ENCODE measurements around the gene GINS2. TPM values are rescaled to one million over a fixed set of nuclear protein-coding genes. Genes with fewer than 3 reads are reported as not detected.

Gene GINS2
- total and polyA plus RNA-seq, 2 donors (not counting 3 experiments of a cell fraction or from before 2014, with no cell fraction given): 10.4 to 24.1 TPM

DNA sequence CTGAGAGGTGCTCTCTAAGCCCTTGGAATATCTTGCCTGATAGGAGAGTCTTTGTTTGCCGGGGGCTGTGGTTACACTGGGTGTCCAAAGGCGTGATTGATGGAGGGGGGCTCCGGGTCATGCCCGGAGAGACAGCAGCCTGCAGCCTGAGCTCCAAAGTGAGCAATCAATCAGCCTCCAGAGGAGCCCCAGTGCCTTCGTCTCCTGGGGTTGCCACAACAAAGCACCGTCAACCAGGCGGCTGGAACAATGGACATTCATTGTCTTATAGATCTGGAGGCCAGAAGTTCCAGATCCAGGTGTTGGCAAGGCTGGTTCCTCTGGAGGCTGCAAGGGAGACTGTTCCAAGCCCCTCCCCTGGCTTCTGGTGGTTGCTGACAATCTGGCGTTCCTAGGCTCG, 24.0 kb upstream of the GINS2 start:
- CTCF ChIA-PET: no interaction called here
- POLR2A ChIA-PET: no interaction called here
- Histone ChIP-seq H4K20me1 (replicated peaks; ENCODE audit: control insufficient read depth, extremely low read depth, insufficient read depth, low read length) (no peaks in the 10 kb centered on the region), H3K4me2 (ENCODE audit: insufficient read depth, low read length) (no peak overlapping the region), H3K27me3 (ENCODE audit: control insufficient read depth in 2 of 2, insufficient read depth in 2 of 2, low read length in 2 of 2) (no peaks in the 10 kb centered on the region), H3K9ac (replicated peaks; ENCODE audit: extremely low read depth, insufficient read depth, low read length) (no peak overlapping the region), H3K36me3 (ENCODE audit: control insufficient read depth in 2 of 2, extremely low read depth in 1 of 2, insufficient read depth in 2 of 2, low read length in 2 of 2) (no peaks in the 10 kb centered on the region), H3K4me1 (ENCODE audit: control insufficient read depth, extremely low read depth, insufficient read depth, low read length) (peaks cover 25% of the 10 kb centered on the region), H3K4me3 (replicated peaks in 1 of 3; ENCODE audit: insufficient read depth in 1 of 3, low read depth in 1 of 3, low read length in 3 of 3) (no peak overlapping the region), H3K9me3 (replicated peaks; ENCODE audit: control insufficient read depth, insufficient read depth, low read length) (no peaks in the 10 kb centered on the region), H2AFZ (ENCODE audit: low read depth, low read length) (no peak overlapping the region), H3K27ac (ENCODE audit: insufficient read depth, low read depth, low read length) (no peak overlapping the region), H3K79me2 (ENCODE audit: control insufficient read depth, insufficient read depth, low read length) (peaks cover 3% of the 10 kb centered on the region), H3K9me1 (replicated peaks; ENCODE audit: control insufficient read depth, extremely low read depth, insufficient read depth, low read length) (no peaks in the 10 kb centered on the region)
- no TSS peak for BruUV-seq (replicated peaks)
- FAIRE-seq (no peak), DNase-seq (ENCODE audit: low read depth, low spot score) (no peak)
- dilution Hi-C loops (cut with MboI; ENCODE audit: extremely low pct_ligation_motif_present, low sequenced_read_pairs): no loop called here
- intact Hi-C loops (cut with micrococcal nuclease): no loop called here
- no peak for TF ChIP-seq EZH2 (IDR thresholded peaks at IDR 0.05; ENCODE audit: borderline replicate concordance, low read depth, low read length, severe bottlenecking)
- no peak for TF ChIP-seq MYC (IDR thresholded peaks at IDR 0.05; ENCODE audit: low read depth, low read length)

GRCh38 chr16:85711982-85712587, 23.3 kb upstream of the GINS2 start:
- H3K27ac ChIP-seq (ENCODE audit: insufficient read depth, low read depth, low read length): no peak overlapping the region
- H3K9me3 ChIP-seq (replicated peaks; ENCODE audit: control insufficient read depth, insufficient read depth, low read length): no peaks in the 10 kb centered on the region
- no peaks in the 10 kb centered on the region for H3K27me3 ChIP-seq (ENCODE audit: control insufficient read depth in 2 of 2, insufficient read depth in 2 of 2, low read length in 2 of 2)
- H3K79me2 ChIP-seq (ENCODE audit: control insufficient read depth, insufficient read depth, low read length): no peaks in the 10 kb centered on the region
- dilution Hi-C loops (cut with MboI; ENCODE audit: extremely low pct_ligation_motif_present, low sequenced_read_pairs) (no loop called here), intact Hi-C loops (cut with micrococcal nuclease) (no loop called here)
- H4K20me1 ChIP-seq (replicated peaks; ENCODE audit: control insufficient read depth, extremely low read depth, insufficient read depth, low read length): no peaks in the 10 kb centered on the region
- no peak overlapping the region for H3K4me2 ChIP-seq (ENCODE audit: insufficient read depth, low read length)
- H3K9me1 ChIP-seq (replicated peaks; ENCODE audit: control insufficient read depth, extremely low read depth, insufficient read depth, low read length): no peaks in the 10 kb centered on the region
- BruUV-seq (replicated peaks): no TSS peak
- no peak for TF ChIP-seq POLR2A (IDR thresholded peaks at IDR 0.05; ENCODE audit: low read depth, low read length)
- TF ChIP-seq MYC (IDR thresholded peaks at IDR 0.05; ENCODE audit: low read depth, low read length): no peak
- no peak for TF ChIP-seq POLR2AphosphoS5 (IDR thresholded peaks at IDR 0.05; ENCODE audit: insufficient read depth, low read depth, low read length)
- no peak for TF ChIP-seq GATA2 (IDR thresholded peaks at IDR 0.05; ENCODE audit: insufficient read depth, insufficient read length, low read depth, low read length)
- TF ChIP-seq FOS (IDR thresholded peaks at IDR 0.05; ENCODE audit: borderline replicate concordance, insufficient read depth, low read length): no peak
- TF ChIP-seq MAX (IDR thresholded peaks at IDR 0.05; ENCODE audit: insufficient read depth, insufficient read length): no peak
- TF ChIP-seq JUN (IDR thresholded peaks at IDR 0.05; ENCODE audit: borderline replicate concordance, insufficient read depth, insufficient read length, low read depth): no peak
- no peak for TF ChIP-seq EZH2 (IDR thresholded peaks at IDR 0.05; ENCODE audit: borderline replicate concordance, low read depth, low read length, severe bottlenecking)
- TF ChIP-seq CTCF (IDR thresholded peaks at IDR 0.05; ENCODE audit: extremely low read depth in 1 of 2, insufficient read depth in 1 of 2, low read depth in 1 of 2, low read length in 2 of 2): no peak
- H3K9ac ChIP-seq (replicated peaks; ENCODE audit: extremely low read depth, insufficient read depth, low read length): no peak overlapping the region
- no peak overlapping the region for H3K4me3 ChIP-seq (replicated peaks in 1 of 3; ENCODE audit: insufficient read depth in 1 of 3, low read depth in 1 of 3, low read length in 3 of 3)
- FAIRE-seq (no peak), DNase-seq (ENCODE audit: low read depth, low spot score) (no peak)
- POLR2A ChIA-PET: no interaction called here
- no peaks in the 10 kb centered on the region for H3K36me3 ChIP-seq (ENCODE audit: control insufficient read depth in 2 of 2, extremely low read depth in 1 of 2, insufficient read depth in 2 of 2, low read length in 2 of 2)
- CTCF ChIA-PET: interaction anchor here (0.5 kb wide), 1 partner anchor 15 kb away, joined by 3 read pairs; no protein-coding TSS in a partner anchor
- H2AFZ ChIP-seq (ENCODE audit: low read depth, low read length): no peak overlapping the region
- peaks cover 19% of the 10 kb centered on the region for H3K4me1 ChIP-seq (ENCODE audit: control insufficient read depth, extremely low read depth, insufficient read depth, low read length)

Data from endothelial cell of umbilical vein (primary cell).